GM19324 (cell line): ENCODE results near the gene ZNF595.
"Not testable (repeated sequence)": the region's sequence is repeated elsewhere in the genome, so short reads cannot be mapped to it uniquely, and the experiment has no call there.

Experiments
- ATAC-seq: cut with Tn5 transposase; IDR thresholded peaks from one replicate; pipeline ENCODE4 v1.9.1; 2021; ENCODE audit warnings: mild to moderate bottlenecking, moderate library complexity; ENCODE audit not compliant: unreplicated experiment, low FRiP score

ZNF595 gene

GRCh38 chr4:71830-72229, 18.7 kb downstream of the ZNF595 start:
- ATAC-seq, result no peak

GRCh38 chr4:85951-86350, 32.8 kb downstream of the ZNF595 start:
- no peak for ATAC-seq

- ATAC-seq, result not testable (repeated sequence)
Observed at GRCh38 chr4:86559-87324, 33.6 kb downstream of the ZNF595 start.

GRCh38 chr4:98386-98785, 45.3 kb downstream of the ZNF595 start:
- no peak for ATAC-seq

GRCh38 chr4:99863-100262, 46.7 kb downstream of the ZNF595 start:
- ATAC-seq, result no peak

GRCh38 chr4:107083-107443, 53.9 kb downstream of the ZNF595 start:
- no peak for ATAC-seq

- ATAC-seq, result no peak
Observed at GRCh38 chr4:107444-108429, 54.6 kb downstream of the ZNF595 start.

GRCh38 chr4:112771-113170, 59.6 kb downstream of the ZNF595 start:
- ATAC-seq, result no peak

- ATAC-seq, result no peak
Observed at GRCh38 chr4:113732-114131, 60.6 kb downstream of the ZNF595 start.

GRCh38 chr4:114149-114548, 61.0 kb downstream of the ZNF595 start:
- ATAC-seq, result no peak

GRCh38 chr4:116499-116898, 63.4 kb downstream of the ZNF595 start:
- no peak for ATAC-seq

- ATAC-seq, result no peak
Observed at GRCh38 chr4:120616-121015, 67.5 kb downstream of the ZNF595 start.

- ATAC-seq, result no peak
Observed at GRCh38 chr4:121408-122084, 68.4 kb downstream of the ZNF595 start.

- not testable (repeated sequence) for ATAC-seq
Observed at GRCh38 chr4:123922-124274, 70.8 kb downstream of the ZNF595 start.

- peak; percentile 99 for ATAC-seq
Observed at GRCh38 chr4:124275-125081, 71.4 kb downstream of the ZNF595 start, which contains the start of gene ZNF718. Gene ZNF718 (plus strand): TSS chr4:124501. CDS start chr4:124671, 170 bp downstream.

- peak; percentile 11 for ATAC-seq
Observed at GRCh38 chr4:125091-125771, 72.1 kb downstream of the ZNF595 start.

- ATAC-seq, result no peak
Observed at GRCh38 chr4:125833-126232, 72.7 kb downstream of the ZNF595 start.

- no peak for ATAC-seq
Observed at GRCh38 chr4:132483-132882, 79.4 kb downstream of the ZNF595 start.
